Tibial nerve (tissue), 4 donors: Measurements from ENCODE around the gene PPHLN1.

ENCODE experiments used
- CTCF ChIP-seq, 5 experiments: fragments of 200-600 bp in 3 of 5; fragments of 450-650 bp in 2 of 5; sonication (generic) in 3 of 5; IDR thresholded peaks; one replicate each; pipeline ENCODE4 v1.5.1; 2016 to 2019; ENCODE audit warnings: antibody characterized with exemption in 5 of 5, mild to moderate bottlenecking in 3 of 5, moderate library complexity in 2 of 5
- EP300 ChIP-seq, 2 donors: sonication (generic); formaldehyde crosslinking; IDR thresholded peaks; one replicate each; pipeline ENCODE4 v1.6.1; 2017; ENCODE audit warnings: antibody characterized with exemption in 2 of 2, mild to moderate bottlenecking in 1 of 2

DNA sequence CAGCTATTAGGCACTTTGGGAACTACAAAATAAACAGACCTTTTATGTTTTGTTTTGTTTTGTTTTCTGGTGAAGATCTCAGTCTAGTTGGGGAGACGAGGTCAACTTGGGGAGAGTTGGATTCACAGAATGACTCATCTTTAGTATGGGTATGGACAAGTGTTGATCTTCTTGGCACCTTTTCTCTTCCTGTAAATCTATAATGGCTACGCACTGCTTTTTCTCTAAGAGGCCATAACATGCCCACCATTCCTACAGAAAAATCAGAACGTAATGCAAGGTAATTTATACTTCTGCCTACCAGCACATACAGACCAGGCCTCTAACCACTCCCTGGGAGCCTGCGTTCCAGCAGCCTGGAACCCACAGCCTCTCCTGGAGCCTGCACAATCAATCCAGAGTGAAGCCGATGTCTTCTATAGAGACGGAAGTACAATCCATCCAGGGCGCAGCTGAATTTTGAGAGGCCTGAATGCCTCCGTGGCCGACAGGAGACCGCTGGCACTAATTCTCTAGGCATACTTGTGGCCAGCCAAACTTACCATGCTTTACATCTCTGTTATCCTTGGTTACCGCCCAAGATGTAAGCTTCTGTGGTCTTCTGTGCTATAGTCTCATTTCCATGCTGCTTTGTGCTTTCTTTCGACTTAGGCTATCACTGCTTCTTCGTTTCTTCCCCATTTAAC is 717 bp downstream of the PPHLN1 start:
- no peak for TF ChIP-seq CTCF (IDR thresholded peaks at IDR 0.05)
- TF ChIP-seq EP300 (IDR thresholded peaks at IDR 0.05) = no peak
